Duodenal mucosa (tissue), 2 donors: ENCODE results near the gene PPP3CB.

Experiments
- H3K27ac ChIP-seq: one replicate; pipeline ENCODE4 v1.7.0; 2013; ENCODE audit warnings: low read depth, low read length
- H3K27me3 ChIP-seq, 2 donors: one replicate each; pipeline ENCODE4 v1.7.0; 2013; ENCODE audit warnings: low read length in 2 of 2, control low read depth in 1 of 2; ENCODE audit not compliant: insufficient read depth in 2 of 2, control insufficient read depth in 1 of 2
- H3K36me3 ChIP-seq, 2 donors: one replicate each; pipeline ENCODE4 v1.7.0; 2013; ENCODE audit warnings: low read length in 2 of 2, control low read depth in 1 of 2; ENCODE audit not compliant: insufficient read depth in 2 of 2, control insufficient read depth in 1 of 2
- H3K4me1 ChIP-seq, 2 donors: one replicate each; pipeline ENCODE4 v1.7.0; 2013; ENCODE audit warnings: low read length in 2 of 2, control low read depth in 1 of 2; ENCODE audit not compliant: insufficient read depth in 2 of 2, control insufficient read depth in 1 of 2
- H3K4me3 ChIP-seq, 2 donors: one replicate each; pipeline ENCODE4 v1.7.0; 2013; ENCODE audit warnings: low read length in 2 of 2, low read depth in 1 of 2
- H3K9ac ChIP-seq, 2 donors: one replicate each; pipeline ENCODE4 v1.7.0; 2013; ENCODE audit warnings: low read length in 2 of 2, low read depth in 1 of 2
- H3K9me3 ChIP-seq, 2 donors: one replicate each; pipeline ENCODE4 v1.7.0; 2013; ENCODE audit warnings: low read length in 2 of 2, control low read depth in 1 of 2; ENCODE audit not compliant: control insufficient read depth in 1 of 2

Gene PPP3CB

DNA sequence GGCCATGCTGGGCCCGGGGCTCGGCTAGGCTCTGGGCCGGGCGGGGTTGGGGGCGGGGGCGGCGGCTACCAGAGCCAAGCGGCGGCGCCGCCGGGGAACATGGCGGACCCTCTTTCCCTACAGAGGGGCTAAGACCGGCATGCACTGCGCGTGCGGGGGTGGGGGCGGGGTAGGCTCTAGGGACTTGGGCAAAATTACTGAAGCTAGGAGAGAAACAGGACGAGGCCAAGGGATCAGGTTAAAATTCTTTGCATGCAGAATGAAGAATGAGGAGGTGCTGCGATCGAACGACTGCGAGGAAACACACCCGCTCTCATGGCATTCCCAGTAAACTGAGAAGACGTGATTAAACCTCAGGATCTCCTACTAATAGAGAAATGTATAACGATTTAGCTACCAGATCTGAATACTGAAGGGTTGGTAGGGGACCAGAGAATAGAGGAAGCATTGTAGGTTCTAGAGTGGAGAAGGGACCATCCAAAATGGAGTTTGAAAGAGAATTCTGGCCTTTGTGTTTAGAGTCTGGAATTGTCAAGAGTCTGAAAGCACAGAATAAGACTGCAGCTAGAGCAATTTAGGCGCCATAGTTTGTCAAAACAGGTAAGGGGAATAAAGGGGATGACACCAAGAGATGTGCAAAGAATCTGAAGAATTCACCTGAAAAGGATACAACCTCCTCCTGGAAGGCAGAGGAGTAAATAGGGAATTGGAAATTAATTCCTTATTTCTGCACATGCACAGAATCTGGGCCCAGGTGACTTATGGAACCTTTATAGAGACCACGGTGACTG lies at the start of gene PPP3CB:
Gene PPP3CB, minus strand, starts transcription at position 141 of the 791 bp plus-strand sequence. Its CDS starts 135 bp downstream, at position 6.
- Histone ChIP-seq H3K4me3 (peak within 1 kb of the TSS; percentile 93 to 95), H3K27me3 (no peaks in the 10 kb centered on the region), H3K36me3 (peaks cover 0 to 21% of the 10 kb centered on the region in 2 donors), H3K9ac (peak within 1 kb of the TSS; percentile 97 to 98), H3K9me3 (no peaks in the 10 kb centered on the region), H3K4me1 (peaks cover 16 to 20% of the 10 kb centered on the region in 2 donors), H3K27ac (peak within 1 kb of the TSS; percentile 98)

DNA sequence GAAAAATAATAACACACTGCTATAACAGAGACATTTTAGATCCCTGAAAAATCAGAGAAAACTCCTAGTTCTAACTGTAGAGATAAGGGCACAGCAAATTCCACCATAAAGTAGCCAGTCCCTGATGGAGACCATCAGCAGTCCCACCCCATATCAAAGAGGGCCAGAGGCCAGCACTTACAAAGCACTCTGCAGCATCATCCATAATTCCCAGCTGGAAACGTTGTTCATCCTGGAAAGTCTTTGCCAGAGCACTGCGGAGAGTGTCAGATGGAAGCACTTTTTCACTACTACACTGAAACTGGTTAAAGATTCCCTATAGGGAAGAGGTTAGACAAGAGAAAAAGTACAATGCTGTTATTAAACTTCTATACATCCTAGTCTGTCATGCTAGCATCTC lies 49.5 kb upstream of the PPP3CB start:
- Histone ChIP-seq H3K4me1 (no peaks in the 10 kb centered on the region), H3K36me3 (peaks cover 5 to 15% of the 10 kb centered on the region in 2 donors), H3K27ac (no peak overlapping the region), H3K4me3 (no peak overlapping the region), H3K9ac (no peak overlapping the region), H3K27me3 (no peaks in the 10 kb centered on the region), H3K9me3 (no peaks in the 10 kb centered on the region)

GRCh38 chr10:73537709-73538108 lies 41.9 kb upstream of the PPP3CB start:
- Histone ChIP-seq H3K36me3 (peaks cover 9 to 25% of the 10 kb centered on the region in 2 donors), H3K4me1 (no peaks in the 10 kb centered on the region), H3K4me3 (no peak overlapping the region), H3K27ac (no peak overlapping the region), H3K27me3 (no peaks in the 10 kb centered on the region), H3K9me3 (no peaks in the 10 kb centered on the region), H3K9ac (no peak overlapping the region)

GRCh38 chr10:73537288-73537687 lies 41.5 kb upstream of the PPP3CB start:
- H3K36me3 ChIP-seq = peaks cover 9 to 22% of the 10 kb centered on the region in 2 donors

GRCh38 chr10:73534857-73535256 lies 39.0 kb upstream of the PPP3CB start:
- Histone ChIP-seq H3K9ac (no peak overlapping the region), H3K27ac (no peak overlapping the region), H3K4me3 (no peak overlapping the region), H3K27me3 (no peaks in the 10 kb centered on the region), H3K36me3 (peaks cover 4 to 16% of the 10 kb centered on the region in 2 donors), H3K9me3 (no peaks in the 10 kb centered on the region), H3K4me1 (peaks cover under 1 to 8% of the 10 kb centered on the region in 2 donors)

More at GRCh38 chr10:73537288-73537687, 41.5 kb upstream of the PPP3CB start:
- Histone ChIP-seq H3K4me1 (no peaks in the 10 kb centered on the region), H3K9ac (no peak overlapping the region), H3K27ac (no peak overlapping the region), H3K4me3 (no peak overlapping the region), H3K9me3 (no peaks in the 10 kb centered on the region), H3K27me3 (no peaks in the 10 kb centered on the region)

DNA sequence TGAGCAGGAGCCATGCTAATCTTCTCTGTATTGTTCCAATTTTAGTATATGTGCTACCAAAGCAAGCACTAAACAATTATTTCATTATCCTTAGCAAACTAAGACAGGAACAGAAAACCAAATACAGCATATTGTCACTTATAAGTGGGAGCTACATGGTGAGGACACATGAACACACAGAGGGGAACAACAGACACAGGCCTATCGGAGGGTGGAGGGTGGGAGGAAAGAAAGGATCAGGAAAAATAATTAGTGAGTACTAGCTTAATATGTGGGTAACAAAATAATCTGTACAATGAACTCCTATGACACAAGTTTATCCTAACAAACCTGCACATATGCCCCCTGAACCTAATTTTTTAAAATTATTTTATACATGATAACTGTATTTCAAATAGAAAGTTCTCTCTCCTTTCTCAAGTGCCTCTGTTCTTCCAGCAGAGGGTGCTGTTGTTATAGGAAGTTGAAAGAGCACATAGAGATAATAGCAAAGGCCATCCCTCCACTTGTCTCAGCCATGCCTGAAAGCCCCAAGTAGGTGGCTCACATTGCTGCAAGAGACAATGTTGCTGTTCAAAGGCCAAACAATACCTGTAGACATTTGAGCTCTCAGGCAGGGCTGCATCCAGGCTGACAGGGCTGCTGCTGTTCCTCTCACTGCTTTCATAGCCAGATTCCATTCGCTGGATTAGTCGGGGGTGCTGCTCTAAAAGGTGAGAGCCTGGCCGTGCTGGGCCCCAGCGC lies 33.4 kb upstream of the PPP3CB start:
- H3K9ac ChIP-seq = no peak overlapping the region
- no peak overlapping the region for H3K4me3 ChIP-seq
- H3K27me3 ChIP-seq = no peaks in the 10 kb centered on the region
- H3K9me3 ChIP-seq = no peaks in the 10 kb centered on the region
- H3K4me1 ChIP-seq = peaks cover 6 to 8% of the 10 kb centered on the region in 2 donors
- no peak overlapping the region for H3K27ac ChIP-seq
- H3K36me3 ChIP-seq = peaks cover 0 to 8% of the 10 kb centered on the region in 2 donors

GRCh38 chr10:73522263-73522662 lies 26.4 kb upstream of the PPP3CB start:
- H3K27ac ChIP-seq = no peak overlapping the region
- H3K36me3 ChIP-seq = peaks cover 22 to 38% of the 10 kb centered on the region in 2 donors
- no peak overlapping the region for H3K4me3 ChIP-seq
- H3K4me1 ChIP-seq = no peaks in the 10 kb centered on the region
- no peaks in the 10 kb centered on the region for H3K9me3 ChIP-seq
- H3K27me3 ChIP-seq = no peaks in the 10 kb centered on the region
- no peak overlapping the region for H3K9ac ChIP-seq

- Histone ChIP-seq H3K27ac (no peak overlapping the region), H3K9me3 (no peaks in the 10 kb centered on the region), H3K27me3 (no peaks in the 10 kb centered on the region), H3K4me1 (no peaks in the 10 kb centered on the region), H3K36me3 (peaks cover 31 to 47% of the 10 kb centered on the region in 2 donors), H3K9ac (no peak overlapping the region), H3K4me3 (no peak overlapping the region)
Measured at GRCh38 chr10:73519336-73519735, 23.5 kb upstream of the PPP3CB start.

DNA sequence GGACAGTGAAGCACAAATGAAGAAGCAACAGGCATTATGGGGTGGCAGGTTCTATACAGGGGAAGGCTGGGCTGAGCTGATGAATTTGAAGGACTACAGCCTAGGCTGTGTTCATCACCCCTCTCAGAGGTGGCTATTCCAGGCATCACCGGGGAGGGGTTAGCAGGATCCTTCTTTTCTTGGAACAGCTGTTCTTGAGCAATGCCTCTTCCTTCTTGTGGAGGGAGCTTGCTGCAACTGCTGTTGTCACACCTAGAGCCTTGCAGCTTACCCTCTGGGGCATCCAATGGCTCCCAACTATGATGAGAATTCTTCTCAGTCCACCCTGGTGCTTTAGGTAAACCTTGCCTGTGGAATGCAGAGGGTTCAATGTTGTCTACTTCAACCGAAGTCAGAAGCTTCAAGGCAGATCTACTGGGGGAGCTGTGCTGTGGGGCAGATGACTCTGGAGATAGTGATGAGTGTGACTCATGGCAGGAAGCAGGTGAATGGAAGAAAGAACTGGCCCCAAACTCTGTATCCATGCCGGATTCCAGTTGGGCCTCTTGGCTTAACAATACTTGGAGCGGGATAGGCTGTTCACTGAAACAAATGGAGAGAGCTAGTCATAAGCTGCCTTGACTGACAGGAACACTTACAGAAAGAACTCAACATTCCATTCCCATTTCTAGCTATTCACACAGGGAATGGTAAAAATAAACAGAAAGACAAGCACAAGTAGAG lies 21.5 kb upstream of the PPP3CB start:
- H3K36me3 ChIP-seq = peaks cover 25 to 42% of the 10 kb centered on the region in 2 donors
- H3K4me3 ChIP-seq = no peak overlapping the region
- H3K27me3 ChIP-seq = no peaks in the 10 kb centered on the region
- H3K9ac ChIP-seq = no peak overlapping the region
- H3K4me1 ChIP-seq = no peaks in the 10 kb centered on the region
- H3K9me3 ChIP-seq = no peaks in the 10 kb centered on the region
- H3K27ac ChIP-seq = no peak overlapping the region
